ENCODE results near the gene GRB14. TPM values are rescaled to one million over a fixed set of nuclear protein-coding genes. Genes with fewer than 3 reads are reported as not detected.

The GRB14 gene
- total RNA-seq, 4 donors from 2014 or later = 6.5 to 14.6 (median 9.2) TPM

DNA sequence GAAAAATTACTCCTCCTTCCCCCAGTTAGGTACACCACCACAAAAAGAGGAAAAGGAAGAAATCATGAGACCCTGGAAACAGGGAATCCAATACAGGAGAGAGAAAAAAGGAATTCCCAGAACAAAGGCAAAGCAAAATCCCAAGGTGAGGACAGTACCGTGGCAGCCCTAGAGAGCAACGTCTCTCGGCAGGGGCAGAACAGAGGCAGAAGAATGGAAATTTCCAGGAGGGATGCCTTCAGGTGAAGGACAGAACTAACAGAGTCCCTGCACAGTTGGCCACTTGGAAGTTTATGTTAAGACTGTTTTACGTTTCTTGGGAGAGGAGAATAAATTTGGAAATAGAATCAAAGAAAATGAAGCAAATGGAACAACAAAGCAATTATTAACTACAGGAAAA is 27.7 kb downstream of the GRB14 start:
- Histone ChIP-seq H3K4me3 (no peak overlapping the region), H3K27me3 (no peaks in the 10 kb centered on the region), H3K27ac (no peak overlapping the region), H3K36me3 (no peaks in the 10 kb centered on the region), H3K9me3 (no peaks in the 10 kb centered on the region), H3K4me1 (peaks cover 0 to 4% (median 0%) of the 10 kb centered on the region in 4 donors)
- no peak for TF ChIP-seq EP300 (IDR thresholded peaks at IDR 0.05)
- TF ChIP-seq, protein P1, sequence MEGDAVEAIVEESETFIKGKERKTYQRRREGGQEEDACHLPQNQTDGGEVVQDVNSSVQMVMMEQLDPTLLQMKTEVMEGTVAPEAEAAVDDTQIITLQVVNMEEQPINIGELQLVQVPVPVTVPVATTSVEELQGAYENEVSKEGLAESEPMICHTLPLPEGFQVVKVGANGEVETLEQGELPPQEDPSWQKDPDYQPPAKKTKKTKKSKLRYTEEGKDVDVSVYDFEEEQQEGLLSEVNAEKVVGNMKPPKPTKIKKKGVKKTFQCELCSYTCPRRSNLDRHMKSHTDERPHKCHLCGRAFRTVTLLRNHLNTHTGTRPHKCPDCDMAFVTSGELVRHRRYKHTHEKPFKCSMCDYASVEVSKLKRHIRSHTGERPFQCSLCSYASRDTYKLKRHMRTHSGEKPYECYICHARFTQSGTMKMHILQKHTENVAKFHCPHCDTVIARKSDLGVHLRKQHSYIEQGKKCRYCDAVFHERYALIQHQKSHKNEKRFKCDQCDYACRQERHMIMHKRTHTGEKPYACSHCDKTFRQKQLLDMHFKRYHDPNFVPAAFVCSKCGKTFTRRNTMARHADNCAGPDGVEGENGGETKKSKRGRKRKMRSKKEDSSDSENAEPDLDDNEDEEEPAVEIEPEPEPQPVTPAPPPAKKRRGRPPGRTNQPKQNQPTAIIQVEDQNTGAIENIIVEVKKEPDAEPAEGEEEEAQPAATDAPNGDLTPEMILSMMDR (IDR thresholded peaks at IDR 0.05) = no peak
- TF ChIP-seq POLR2A (IDR thresholded peaks at IDR 0.05) = no peak
- no peak for DNase-seq (ENCODE audit: low spot score in 2 of 2)
- WGBS, 2 donors = 62 to 68% methylated on average over 4 of the region's 4 CpGs

DNA sequence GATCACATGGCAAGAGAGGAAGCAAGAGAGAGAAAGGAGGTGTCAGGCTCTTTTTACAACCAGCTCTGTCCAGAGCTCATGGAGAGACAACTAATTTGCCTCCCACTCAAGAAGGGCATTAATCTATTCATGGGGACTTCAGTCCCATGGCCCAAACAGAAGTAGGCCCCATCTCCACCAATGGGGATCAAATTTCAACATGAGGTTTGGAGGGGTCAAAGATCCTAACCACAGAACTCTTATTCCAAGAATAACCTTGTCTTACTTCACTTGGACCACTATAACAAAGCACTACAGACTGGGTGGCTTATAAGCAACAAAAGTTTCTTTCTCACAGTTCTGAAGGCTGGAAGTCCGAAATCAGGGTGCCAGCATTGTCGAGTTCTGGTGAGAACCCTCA is 31.8 kb downstream of the GRB14 start:
- Histone ChIP-seq H3K36me3 (no peaks in the 10 kb centered on the region), H3K27me3 (no peaks in the 10 kb centered on the region), H3K27ac (no peak overlapping the region), H3K4me1 (peaks cover 0 to 13% (median 0%) of the 10 kb centered on the region in 4 donors), H3K9me3 (no peaks in the 10 kb centered on the region), H3K4me3 (no peak overlapping the region)
- WGBS, 2 donors = 25 to 50% methylated on average over 2 of the region's 2 CpGs
- DNase-seq (ENCODE audit: low spot score in 2 of 2) = no peak
- TF ChIP-seq EP300 (IDR thresholded peaks at IDR 0.05) (no peak), POLR2A (IDR thresholded peaks at IDR 0.05) (no peak)
- TF ChIP-seq, protein P1 (IDR thresholded peaks at IDR 0.05) = no peak

DNA sequence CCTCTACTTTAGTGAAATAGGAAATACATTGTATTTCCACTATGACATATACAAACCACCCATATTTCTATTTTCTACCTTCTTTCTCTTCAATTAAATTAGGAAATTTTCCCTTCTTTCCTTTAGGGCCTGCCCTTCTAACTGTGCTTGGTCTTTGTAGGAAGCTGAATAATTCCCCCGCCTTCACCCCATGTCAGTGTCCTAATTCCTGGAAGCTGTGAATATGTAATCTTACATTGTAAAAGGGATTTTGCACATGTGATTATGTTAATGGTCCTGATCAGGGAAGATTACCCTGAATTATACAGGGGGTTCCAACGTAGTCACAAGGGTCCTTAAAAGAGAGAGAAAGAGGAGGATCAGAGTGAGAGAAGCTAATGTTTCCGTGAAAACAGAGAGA is 40.2 kb downstream of the GRB14 start:
- no peak for TF ChIP-seq POLR2A (IDR thresholded peaks at IDR 0.05)
- TF ChIP-seq, protein P1 (IDR thresholded peaks at IDR 0.05) = no peak
- no peak for TF ChIP-seq EP300 (IDR thresholded peaks at IDR 0.05)
- Histone ChIP-seq H3K27me3 (no peaks in the 10 kb centered on the region), H3K27ac (no peak overlapping the region), H3K9me3 (no peaks in the 10 kb centered on the region), H3K4me3 (no peak overlapping the region), H3K36me3 (no peaks in the 10 kb centered on the region), H3K4me1 (peaks cover 0 to 2% (median 0%) of the 10 kb centered on the region in 4 donors)
- no peak for DNase-seq (ENCODE audit: low spot score in 2 of 2)
- 87 to 92% methylated on average over 3 of the region's 3 CpGs for WGBS, 2 donors

DNA sequence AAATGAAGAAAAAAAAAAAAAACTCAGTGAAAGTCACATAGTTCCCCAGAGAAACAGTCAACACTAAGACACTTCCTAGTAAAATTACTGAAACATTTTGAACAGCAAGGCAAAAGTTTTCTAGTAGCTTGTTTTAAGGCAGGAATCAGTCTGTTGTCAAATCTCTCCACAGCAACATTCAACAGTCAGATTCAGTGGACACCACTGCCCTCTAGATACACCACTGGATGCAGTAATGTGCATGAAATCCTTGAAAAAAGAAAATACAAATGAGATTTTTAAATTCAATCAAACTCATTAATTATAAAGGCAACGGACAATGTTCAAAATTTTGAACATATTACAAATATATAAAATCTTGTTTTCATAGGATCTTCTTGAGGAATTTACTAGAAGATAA is 46.4 kb downstream of the GRB14 start:
- Histone ChIP-seq H3K9me3 (no peaks in the 10 kb centered on the region), H3K27me3 (no peaks in the 10 kb centered on the region), H3K36me3 (no peaks in the 10 kb centered on the region), H3K27ac (no peak overlapping the region), H3K4me3 (no peak overlapping the region), H3K4me1 (peaks cover 0 to under 1% (median 0%) of the 10 kb centered on the region in 4 donors)
- no peak for DNase-seq (ENCODE audit: low spot score in 2 of 2)
- 75 to 80% methylated on average over 1 of the region's 1 CpG for WGBS, 2 donors
- TF ChIP-seq POLR2A (IDR thresholded peaks at IDR 0.05) = no peak
- TF ChIP-seq EP300 (IDR thresholded peaks at IDR 0.05) = no peak
- TF ChIP-seq, protein P1 (IDR thresholded peaks at IDR 0.05) = peak in 1 of 5 experiments; percentile 7

DNA sequence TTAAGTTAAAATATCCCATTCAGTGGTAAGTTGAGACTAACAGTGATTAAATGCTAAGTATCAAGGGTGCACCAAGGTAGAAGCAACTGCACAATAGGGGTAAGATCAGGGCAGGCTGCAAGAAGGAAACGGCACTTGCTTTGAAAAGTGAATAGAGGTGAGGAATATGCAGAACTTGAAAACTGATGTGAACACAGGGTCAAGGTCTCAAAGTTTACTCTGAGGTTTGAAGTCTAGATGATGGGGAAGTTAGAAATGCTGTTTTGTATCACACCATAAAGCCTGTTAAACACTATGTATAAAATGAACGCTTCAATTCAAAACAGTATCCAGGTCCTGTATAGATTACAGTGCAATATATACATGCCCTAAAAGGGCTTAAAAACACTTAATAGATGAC is 50.8 kb downstream of the GRB14 start:
- Histone ChIP-seq H3K36me3 (no peaks in the 10 kb centered on the region), H3K4me1 (peaks cover 0 to 10% (median 0%) of the 10 kb centered on the region in 4 donors), H3K4me3 (no peak overlapping the region), H3K27me3 (no peaks in the 10 kb centered on the region), H3K9me3 (no peaks in the 10 kb centered on the region), H3K27ac (peak overlapping the region in 1 of 4 donors; percentile 9)
- TF ChIP-seq, protein P1 (IDR thresholded peaks at IDR 0.05) = no peak
- TF ChIP-seq EP300 (IDR thresholded peaks at IDR 0.05) (no peak), POLR2A (IDR thresholded peaks at IDR 0.05) (no peak)
- no peak for DNase-seq (ENCODE audit: low spot score in 2 of 2)
- 86 to 87% methylated on average over 2 of the region's 2 CpGs for WGBS, 2 donors

All from tibial nerve (tissue), 4 donors.